PC-3 (cell line): ENCODE results near the gene RGL4. TPM values are rescaled to one million over a fixed set of nuclear protein-coding genes. Genes with fewer than 3 reads are reported as not detected.
"Not testable (repeated sequence)": the region's sequence is repeated elsewhere in the genome, so short reads cannot be mapped to it uniquely, and the experiment has no call there.

Experiments used
- ATAC-seq: fragments of 200-7000 bp; cut with Tn5 transposase; 2 replicates; pipeline ENCODE4 v1.9.1; 2020; ENCODE audit warnings: mild to moderate bottlenecking, moderate library complexity
- BruUV-seq: library from RNA; stranded (reverse); fragments of 400-500 nt; replicated peaks from 2 replicates; lab custom pipeline; 2021; lab: Mats Ljungman, UMichigan
- CTCF ChIA-PET: fragments of 300-600 bp; sonication (Branson Sonifier 250); formaldehyde crosslinking; loops from one replicate; lab custom pipeline; 2022; ENCODE audit warnings: antibody characterized with exemption; lab: Charles Lee
- POLR2A ChIA-PET: fragments of 300-600 bp; sonication (Branson Sonifier 250); formaldehyde crosslinking; loops from one replicate; lab custom pipeline; 2022; ENCODE audit warnings: antibody characterized with exemption; ENCODE audit not compliant: unreplicated experiment; lab: Charles Lee
- DNase-seq: peaks from one replicate; pipeline ENCODE4 v3.0.0-alpha.2; 2015
- H2AFZ ChIP-seq: fragments of 300-600 bp; sonication (generic); 2 replicates; pipeline ENCODE4 v1.6.0; 2016; ENCODE audit warnings: antibody characterized with exemption, low read length
- H3F3A ChIP-seq: fragments of 300-600 bp; sonication (generic); one replicate; pipeline ENCODE4 v1.6.0; 2017; ENCODE audit warnings: antibody characterized with exemption, low read length, control low read depth, mild to moderate bottlenecking; ENCODE audit not compliant: unreplicated experiment
- H3K27ac ChIP-seq: fragments of 300-600 bp; sonication (generic); 2 replicates; pipeline ENCODE4 v1.5.1; 2016; ENCODE audit warnings: mild to moderate bottlenecking, low read length
- H3K27me3 ChIP-seq: fragments of 300-600 bp; sonication (generic); 2 replicates; pipeline ENCODE4 v1.6.1; 2016; ENCODE audit warnings: low read length, mixed read lengths
- H3K36me3 ChIP-seq: fragments of 300-600 bp; sonication (generic); 2 replicates; pipeline ENCODE4 v1.6.1; 2016; ENCODE audit warnings: low read depth, mixed run types, low read length, mixed read lengths
- H3K4me1 ChIP-seq: fragments of 300-600 bp; sonication (generic); 2 replicates; pipeline ENCODE4 v1.5.1; 2016; ENCODE audit warnings: low read length; ENCODE audit not compliant: insufficient read depth
- H3K4me2 ChIP-seq: fragments of 300-600 bp; sonication (generic); 2 replicates; pipeline ENCODE4 v1.6.0; 2016; ENCODE audit warnings: low read length
- H3K4me3 ChIP-seq: fragments of 300-600 bp; sonication (generic); 2 replicates; pipeline ENCODE4 v1.5.1; 2016; ENCODE audit warnings: mild to moderate bottlenecking, low read length, mixed read lengths
- H3K79me2 ChIP-seq: fragments of 300-600 bp; sonication (generic); 2 replicates; pipeline ENCODE4 v1.6.1; 2017; ENCODE audit warnings: low read length, mixed read lengths
- H3K9ac ChIP-seq: fragments of 300-600 bp; sonication (generic); 2 replicates; pipeline ENCODE4 v1.6.0; 2016; ENCODE audit warnings: mild to moderate bottlenecking, low read length
- H3K9me2 ChIP-seq: fragments of 300-600 bp; sonication (generic); replicated peaks from 2 replicates; pipeline ENCODE4 v1.6.1; 2016; ENCODE audit warnings: mixed run types, low read length, mixed read lengths
- H3K9me3 ChIP-seq: fragments of 300-600 bp; sonication (generic); 2 replicates; pipeline ENCODE4 v1.6.1; 2016; ENCODE audit warnings: low read length, mixed read lengths
- H4K20me1 ChIP-seq: fragments of 300-600 bp; sonication (generic); 2 replicates; pipeline ENCODE4 v1.6.1; 2016; ENCODE audit warnings: low read length, mixed read lengths
- CTCF ChIP-seq: fragments of 300-600 bp; sonication (generic); conservative IDR thresholded peaks from 2 replicates; pipeline ENCODE4 v1.5.1; 2017; ENCODE audit warnings: antibody characterized with exemption, low read depth, mild to moderate bottlenecking, low read length
- EZH2 ChIP-seq: fragments of 300-600 bp; sonication (generic); IDR thresholded peaks from one replicate; pipeline ENCODE4 v1.6.1; 2017; ENCODE audit warnings: antibody characterized with exemption, mild to moderate bottlenecking, low read length; ENCODE audit not compliant: unreplicated experiment
- EZH2phosphoT487 ChIP-seq: fragments of 300-600 bp; sonication (generic); IDR thresholded peaks from 2 replicates; pipeline ENCODE4 v1.6.1; 2018; ENCODE audit warnings: mild to moderate bottlenecking, antibody characterized with exemption, low read length, borderline replicate concordance
- intact Hi-C: fragments of 100-400 bp; cut with micrococcal nuclease; formaldehyde crosslinking; loops from 2 replicates; pipeline ENCODE4 v1.9.0; 2023
- total RNA-seq: library from RNA; depleted of rRNA; stranded (reverse); fragments of >200 nt; gene quantifications from 2 replicates; pipeline ENCODE4 v1.2.3, GENCODE V29; 2014

The RGL4 gene
- total RNA-seq, 1 experiment from 2014 or later: not detected

DNA sequence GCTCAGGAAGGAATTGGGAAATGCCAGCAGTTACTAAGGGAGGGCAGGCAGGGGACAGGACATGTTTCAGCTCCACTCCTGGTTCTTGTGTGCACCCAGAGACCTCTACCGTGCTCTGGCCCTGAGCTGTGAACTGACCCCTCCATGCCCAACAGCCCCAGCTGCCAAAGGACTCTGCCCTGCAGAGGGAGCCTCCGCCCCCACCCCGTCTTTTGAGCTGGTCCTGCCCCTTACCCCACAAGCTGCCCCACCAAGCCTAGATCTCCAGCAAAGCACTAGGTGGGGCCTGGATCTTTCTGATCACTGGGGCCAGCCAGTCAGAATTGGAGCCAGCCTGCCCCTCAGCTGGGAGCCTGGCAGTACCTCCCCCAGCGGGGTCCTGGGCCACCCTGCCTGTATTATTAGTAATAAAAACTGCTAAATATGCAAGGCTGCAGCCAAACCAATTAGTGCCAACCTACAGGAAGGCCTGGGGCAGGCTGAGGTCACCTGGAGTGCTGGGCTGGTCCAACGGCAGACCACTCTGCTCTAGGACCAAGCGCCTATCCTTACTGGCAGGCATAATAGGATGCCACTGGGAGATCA is 34.8 kb upstream of the RGL4 start:
- ATAC-seq: no peak
- no peaks in the 10 kb centered on the region for H3K36me3 ChIP-seq
- no peak overlapping the region for H3K4me2 ChIP-seq
- no peaks in the 10 kb centered on the region for H3K9me3 ChIP-seq
- H2AFZ ChIP-seq: no peak overlapping the region
- no peak overlapping the region for H3K4me3 ChIP-seq
- H3K79me2 ChIP-seq: no peaks in the 10 kb centered on the region
- no TSS peak for BruUV-seq
- CTCF ChIA-PET: no interaction called here
- TF ChIP-seq EZH2phosphoT487 (no peak), EZH2 (no peak), CTCF (no peak)
- H3F3A ChIP-seq: no peaks in the 10 kb centered on the region
- no peak overlapping the region for H3K9ac ChIP-seq
- H3K9me2 ChIP-seq: no peaks in the 10 kb centered on the region
- no peaks in the 10 kb centered on the region for H3K27me3 ChIP-seq
- no peak for DNase-seq
- H3K27ac ChIP-seq: no peak overlapping the region
- POLR2A ChIA-PET: no interaction called here
- H3K4me1 ChIP-seq: no peaks in the 10 kb centered on the region
- H4K20me1 ChIP-seq: no peaks in the 10 kb centered on the region
- intact Hi-C loops: no loop called here

GRCh38 chr22:23657727-23658126 is 33.1 kb upstream of the RGL4 start:
- no peaks in the 10 kb centered on the region for H3K4me1 ChIP-seq
- DNase-seq (no peak), ATAC-seq (no peak)
- no peaks in the 10 kb centered on the region for H3K36me3 ChIP-seq
- no peak overlapping the region for H2AFZ ChIP-seq
- BruUV-seq: no TSS peak
- CTCF ChIA-PET: no interaction called here
- intact Hi-C loops: no loop called here
- no peak for TF ChIP-seq EZH2phosphoT487
- no peak for TF ChIP-seq EZH2
- TF ChIP-seq CTCF: no peak
- no peaks in the 10 kb centered on the region for H3K79me2 ChIP-seq
- H3K9me2 ChIP-seq: no peaks in the 10 kb centered on the region
- POLR2A ChIA-PET: no interaction called here
- H3K9me3 ChIP-seq: no peaks in the 10 kb centered on the region
- H3K9ac ChIP-seq: no peak overlapping the region
- no peak overlapping the region for H3K27ac ChIP-seq
- H3F3A ChIP-seq: no peaks in the 10 kb centered on the region
- H4K20me1 ChIP-seq: no peaks in the 10 kb centered on the region
- H3K4me3 ChIP-seq: no peak overlapping the region
- no peak overlapping the region for H3K4me2 ChIP-seq
- no peaks in the 10 kb centered on the region for H3K27me3 ChIP-seq

GRCh38 chr22:23660381-23660780 is 30.4 kb upstream of the RGL4 start:
- CTCF ChIA-PET, ATAC-seq, POLR2A ChIA-PET, H3F3A ChIP-seq, BruUV-seq, H3K9me3 ChIP-seq, H3K4me3 ChIP-seq, H3K9me2 ChIP-seq, H2AFZ ChIP-seq, intact Hi-C loops, H3K27me3 ChIP-seq, H3K4me1 ChIP-seq, H3K27ac ChIP-seq, DNase-seq, H3K79me2 ChIP-seq, H3K9ac ChIP-seq, H3K36me3 ChIP-seq, H4K20me1 ChIP-seq, H3K4me2 ChIP-seq: not testable (repeated sequence)
